DLD1 (cell line): ENCODE data around the gene POLE4.

Source experiments
- in situ Hi-C: cut with HindIII; loops from 2 replicates; pipeline ENCODE4 v1.10.0; 2017; ENCODE audit warnings: low sequenced_read_pairs

POLE4 gene

DNA sequence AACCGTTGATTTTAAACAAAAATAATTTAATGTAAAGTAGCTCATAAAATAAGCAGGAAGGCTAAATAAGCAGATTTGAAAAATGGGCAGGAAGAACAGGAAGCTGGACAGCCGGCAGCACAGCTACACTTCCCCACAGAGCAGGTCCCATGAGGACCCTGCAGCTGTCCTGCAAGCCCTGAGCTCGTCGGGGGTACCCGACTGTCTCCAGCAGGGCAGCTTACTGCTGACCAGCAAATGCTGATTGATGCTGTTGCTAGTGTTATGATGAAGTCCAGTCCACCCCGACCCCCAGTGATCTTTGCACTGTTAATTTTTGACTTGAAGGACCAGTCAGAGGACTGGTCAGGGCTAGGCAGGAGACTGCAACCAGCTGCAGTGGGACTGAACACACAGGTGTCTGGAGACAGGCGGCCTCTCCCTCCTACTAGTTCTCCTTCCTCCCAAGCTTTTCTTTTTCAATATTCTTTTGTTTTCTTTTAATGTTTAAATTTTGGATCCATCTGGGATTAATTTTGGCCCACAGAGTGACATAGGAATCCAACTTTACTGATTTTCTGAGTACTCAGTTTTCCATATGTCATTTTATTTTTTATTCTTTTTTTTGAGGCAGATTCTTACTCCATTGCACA is 27.7 kb downstream of the POLE4 start:
- in situ Hi-C loops, result no loop called here

GRCh38 chr2:74991977-74992376 is 33.5 kb downstream of the POLE4 start:
- in situ Hi-C loops, result no loop called here

- in situ Hi-C loops, result no loop called here
Observed at GRCh38 chr2:74999468-74999867, 41.0 kb downstream of the POLE4 start.

DNA sequence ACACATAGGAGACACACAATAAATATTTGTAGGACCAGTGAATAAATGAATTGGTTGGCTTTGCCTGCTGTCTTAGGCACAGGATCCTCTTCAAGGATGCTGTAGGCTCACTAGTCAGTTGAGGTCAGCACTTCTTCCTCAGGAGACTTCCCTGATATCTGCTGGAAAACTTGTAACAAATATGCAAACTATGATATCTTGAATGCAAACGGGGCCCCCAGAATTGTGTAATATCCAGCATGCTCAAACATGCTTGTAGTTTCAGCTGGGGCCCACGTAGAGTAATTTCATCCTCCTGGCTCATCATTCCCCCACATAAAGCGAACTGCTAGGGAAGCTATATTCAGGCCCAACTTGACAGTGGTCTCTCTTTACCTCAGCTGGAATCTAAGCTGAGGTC is 43.6 kb downstream of the POLE4 start:
- in situ Hi-C loops, result no loop called here

DNA sequence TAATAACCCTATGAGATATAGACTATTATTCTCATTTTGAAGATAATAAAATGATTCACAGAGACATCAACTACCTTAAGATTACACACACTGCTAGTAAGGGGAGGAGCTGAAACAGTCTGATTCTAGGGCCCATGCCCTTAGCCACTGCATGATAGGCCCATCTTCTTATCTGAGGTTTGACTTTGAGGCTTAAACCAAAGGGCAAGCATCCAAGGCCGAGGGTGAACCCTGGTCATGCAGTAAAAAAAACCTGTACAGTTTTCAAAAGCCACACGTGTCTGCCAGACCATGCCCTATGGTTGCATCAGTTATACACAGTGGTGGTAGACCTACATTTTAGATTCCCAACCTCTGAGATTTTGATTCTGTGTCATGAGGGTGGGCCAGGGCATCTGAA is 44.8 kb downstream of the POLE4 start:
- in situ Hi-C loops, result no loop called here

- in situ Hi-C loops, result no loop called here
Observed at GRCh38 chr2:75003773-75004172, 45.3 kb downstream of the POLE4 start.

DNA sequence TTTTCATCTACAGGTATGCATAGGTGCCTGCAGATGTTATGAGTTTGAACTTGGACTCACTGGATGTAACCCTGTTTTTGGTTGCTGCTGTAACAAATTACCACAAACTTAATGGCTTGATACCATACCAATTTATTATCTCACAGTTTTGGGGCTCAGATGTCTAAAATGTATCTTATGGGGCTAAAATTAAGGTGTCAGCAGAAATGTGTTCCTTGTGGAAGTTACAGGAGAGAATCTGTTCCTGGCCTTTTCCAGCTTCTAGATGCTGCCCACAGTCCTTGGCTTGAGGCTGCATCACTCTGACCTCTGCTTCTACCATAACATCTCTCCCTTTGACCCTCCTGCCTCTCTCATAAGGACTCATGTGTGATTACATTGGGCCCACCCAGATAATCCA is 47.6 kb downstream of the POLE4 start:
- in situ Hi-C loops, result no loop called here

GRCh38 chr2:75007061-75007460 is 48.6 kb downstream of the POLE4 start:
- in situ Hi-C loops, result no loop called here

DNA sequence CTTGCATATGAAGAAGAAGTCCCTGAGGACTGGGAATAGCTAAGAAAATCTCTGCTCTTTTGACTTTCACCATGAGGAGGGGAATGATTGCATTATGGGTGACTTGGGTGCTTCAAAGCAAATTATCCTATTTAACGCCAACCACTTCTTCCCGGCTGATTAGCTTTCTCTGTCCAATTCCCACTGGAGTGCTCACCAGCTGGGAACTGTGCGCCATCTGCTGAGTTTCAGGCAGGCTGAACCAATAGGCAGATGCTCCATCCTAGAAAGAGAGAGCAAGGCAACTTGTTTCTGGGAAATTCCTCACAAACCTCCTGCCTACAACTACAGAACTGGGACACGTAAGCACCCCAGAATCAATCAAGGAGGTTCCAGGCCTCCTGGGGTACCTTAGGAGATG is 49.4 kb downstream of the POLE4 start:
- in situ Hi-C loops, result no loop called here

GRCh38 chr2:75010571-75010970 is 52.1 kb downstream of the POLE4 start:
- in situ Hi-C loops, result no loop called here

GRCh38 chr2:75012080-75012479 is 53.6 kb downstream of the POLE4 start:
- in situ Hi-C loops, result no loop called here

- in situ Hi-C loops, result no loop called here
Observed at GRCh38 chr2:75018162-75018561, 59.7 kb downstream of the POLE4 start.
